ENCODE results near the gene SLC22A3.
"Not testable (repeated sequence)": the region's sequence is repeated elsewhere in the genome, so short reads cannot be mapped to it uniquely, and the experiment has no call there.

The SLC22A3 gene

GRCh38 chr6:160454303-160454702 is 106.1 kb downstream of the SLC22A3 start:
- DNase-seq, result no peak

GRCh38 chr6:160455081-160455480 is 106.9 kb downstream of the SLC22A3 start:
- no peak for DNase-seq

GRCh38 chr6:160455541-160456213 is 107.5 kb downstream of the SLC22A3 start:
- peak; percentile 92 for DNase-seq

- no peak for DNase-seq
Measured at GRCh38 chr6:160456214-160456546, 108.0 kb downstream of the SLC22A3 start.

GRCh38 chr6:160457823-160458222 is 109.6 kb downstream of the SLC22A3 start:
- DNase-seq, result no peak

GRCh38 chr6:160461641-160462040 is 113.5 kb downstream of the SLC22A3 start:
- no peak for DNase-seq

GRCh38 chr6:160462116-160462515 is 113.9 kb downstream of the SLC22A3 start:
- DNase-seq, result no peak

GRCh38 chr6:160462551-160463109 is 114.5 kb downstream of the SLC22A3 start:
- DNase-seq, result peak; percentile 67

- no peak for DNase-seq
Measured at GRCh38 chr6:160464744-160465143, 116.6 kb downstream of the SLC22A3 start.

GRCh38 chr6:160467261-160467871 is 119.2 kb downstream of the SLC22A3 start:
- not testable (repeated sequence) for DNase-seq

GRCh38 chr6:160469153-160469552 is 121.0 kb downstream of the SLC22A3 start:
- DNase-seq, result no peak

- DNase-seq, result not testable (repeated sequence)
Measured at GRCh38 chr6:160476056-160476455, 127.9 kb downstream of the SLC22A3 start.

GRCh38 chr6:160477072-160477471 is 128.9 kb downstream of the SLC22A3 start:
- not testable (repeated sequence) for DNase-seq

- no peak for DNase-seq
Measured at GRCh38 chr6:160477901-160478300, 129.7 kb downstream of the SLC22A3 start.

GRCh38 chr6:160487116-160487515 is 138.9 kb downstream of the SLC22A3 start:
- no peak for DNase-seq

- no peak for DNase-seq
Measured at GRCh38 chr6:160489091-160489490, 140.9 kb downstream of the SLC22A3 start.

GRCh38 chr6:160494576-160494975 is 146.4 kb downstream of the SLC22A3 start:
- no peak for DNase-seq

GRCh38 chr6:160500639-160501038 is 152.5 kb downstream of the SLC22A3 start:
- no peak for DNase-seq
